DOHH2 (cell line): Measurements from ENCODE around the gene ITPRID2.

Experiments used
- EZH2phosphoT487 ChIP-seq: fragments of 200-600 bp; sonication (generic); IDR thresholded peaks from 2 replicates; pipeline ENCODE4 v1.6.1; 2017; ENCODE audit warnings: borderline replicate concordance, mild to moderate bottlenecking, antibody characterized with exemption, low read length, moderate library complexity, mixed read lengths
- TF ChIP-seq, protein P1 (sequence below): fragments of 200-600 bp; sonication (generic); IDR thresholded peaks from one replicate; pipeline ENCODE4 v1.5.1; 2014; ENCODE audit warnings: antibody characterized with exemption, mild to moderate bottlenecking, low read depth, low read length; ENCODE audit not compliant: poor library complexity, severe bottlenecking

GRCh38 chr2:181944164-181944913 is 52.8 kb downstream of the ITPRID2 start:
- TF ChIP-seq, protein P1, sequence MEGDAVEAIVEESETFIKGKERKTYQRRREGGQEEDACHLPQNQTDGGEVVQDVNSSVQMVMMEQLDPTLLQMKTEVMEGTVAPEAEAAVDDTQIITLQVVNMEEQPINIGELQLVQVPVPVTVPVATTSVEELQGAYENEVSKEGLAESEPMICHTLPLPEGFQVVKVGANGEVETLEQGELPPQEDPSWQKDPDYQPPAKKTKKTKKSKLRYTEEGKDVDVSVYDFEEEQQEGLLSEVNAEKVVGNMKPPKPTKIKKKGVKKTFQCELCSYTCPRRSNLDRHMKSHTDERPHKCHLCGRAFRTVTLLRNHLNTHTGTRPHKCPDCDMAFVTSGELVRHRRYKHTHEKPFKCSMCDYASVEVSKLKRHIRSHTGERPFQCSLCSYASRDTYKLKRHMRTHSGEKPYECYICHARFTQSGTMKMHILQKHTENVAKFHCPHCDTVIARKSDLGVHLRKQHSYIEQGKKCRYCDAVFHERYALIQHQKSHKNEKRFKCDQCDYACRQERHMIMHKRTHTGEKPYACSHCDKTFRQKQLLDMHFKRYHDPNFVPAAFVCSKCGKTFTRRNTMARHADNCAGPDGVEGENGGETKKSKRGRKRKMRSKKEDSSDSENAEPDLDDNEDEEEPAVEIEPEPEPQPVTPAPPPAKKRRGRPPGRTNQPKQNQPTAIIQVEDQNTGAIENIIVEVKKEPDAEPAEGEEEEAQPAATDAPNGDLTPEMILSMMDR = no peak
- TF ChIP-seq EZH2phosphoT487 = no peak
